ENCODE data around the gene CGB5.

Gene CGB5

GRCh38 chr19:49059053-49059452 is 15.4 kb downstream of the CGB5 start:
- no peak for DNase-seq

GRCh38 chr19:49061000-49061399 is 17.4 kb downstream of the CGB5 start:
- DNase-seq: no peak

- no peak for DNase-seq
Measured at GRCh38 chr19:49061445-49061844, 17.8 kb downstream of the CGB5 start.

GRCh38 chr19:49064029-49064629 is 20.5 kb downstream of the CGB5 start:
- no peak for DNase-seq

GRCh38 chr19:49064768-49065611 is 21.3 kb downstream of the CGB5 start, which contains the start of gene NTF4:
TSS of gene NTF4 (minus strand) at chr19:49064818. CDS start at chr19:49061997, 2,821 bp downstream.
- no peak for DNase-seq

GRCh38 chr19:49065905-49066512 is 22.4 kb downstream of the CGB5 start:
- DNase-seq: no peak

GRCh38 chr19:49067554-49067953 is 23.9 kb downstream of the CGB5 start:
- DNase-seq: no peak

GRCh38 chr19:49069026-49069425 is 25.4 kb downstream of the CGB5 start:
- DNase-seq: no peak

GRCh38 chr19:49070416-49070815 is 26.8 kb downstream of the CGB5 start:
- DNase-seq: no peak

GRCh38 chr19:49071860-49072547 is 28.4 kb downstream of the CGB5 start:
- DNase-seq: no peak

GRCh38 chr19:49073514-49074378 is 30.1 kb downstream of the CGB5 start:
- DNase-seq: peak in 1 of 2 experiments; percentile 20

- peak; percentile 9 to 43 for DNase-seq
Measured at GRCh38 chr19:49074869-49075268, 31.2 kb downstream of the CGB5 start.

GRCh38 chr19:49080392-49080791 is 36.7 kb downstream of the CGB5 start:
- DNase-seq: no peak

- no peak for DNase-seq
Measured at GRCh38 chr19:49081273-49081672, 37.6 kb downstream of the CGB5 start.

- no peak for DNase-seq
Measured at GRCh38 chr19:49084206-49085019, 40.8 kb downstream of the CGB5 start.

- DNase-seq: peak; percentile 99
Measured at GRCh38 chr19:49085020-49085867, 41.6 kb downstream of the CGB5 start, which contains the start of gene SNRNP70. TSS of gene SNRNP70 (plus strand) at chr19:49085451. CDS start at chr19:49086415, 964 bp downstream.

- no peak for DNase-seq
Measured at GRCh38 chr19:49085868-49086232, 42.2 kb downstream of the CGB5 start.

- no peak for DNase-seq
Measured at GRCh38 chr19:49086296-49086695, 42.6 kb downstream of the CGB5 start.

GRCh38 chr19:49091391-49092038 is 47.9 kb downstream of the CGB5 start:
- no peak for DNase-seq

- no peak for DNase-seq
Measured at GRCh38 chr19:49092686-49093085, 49.0 kb downstream of the CGB5 start.

Data from NCI-H2081 (cell line).